Measurements from ENCODE around the gene TUBGCP6.

Gene TUBGCP6

DNA sequence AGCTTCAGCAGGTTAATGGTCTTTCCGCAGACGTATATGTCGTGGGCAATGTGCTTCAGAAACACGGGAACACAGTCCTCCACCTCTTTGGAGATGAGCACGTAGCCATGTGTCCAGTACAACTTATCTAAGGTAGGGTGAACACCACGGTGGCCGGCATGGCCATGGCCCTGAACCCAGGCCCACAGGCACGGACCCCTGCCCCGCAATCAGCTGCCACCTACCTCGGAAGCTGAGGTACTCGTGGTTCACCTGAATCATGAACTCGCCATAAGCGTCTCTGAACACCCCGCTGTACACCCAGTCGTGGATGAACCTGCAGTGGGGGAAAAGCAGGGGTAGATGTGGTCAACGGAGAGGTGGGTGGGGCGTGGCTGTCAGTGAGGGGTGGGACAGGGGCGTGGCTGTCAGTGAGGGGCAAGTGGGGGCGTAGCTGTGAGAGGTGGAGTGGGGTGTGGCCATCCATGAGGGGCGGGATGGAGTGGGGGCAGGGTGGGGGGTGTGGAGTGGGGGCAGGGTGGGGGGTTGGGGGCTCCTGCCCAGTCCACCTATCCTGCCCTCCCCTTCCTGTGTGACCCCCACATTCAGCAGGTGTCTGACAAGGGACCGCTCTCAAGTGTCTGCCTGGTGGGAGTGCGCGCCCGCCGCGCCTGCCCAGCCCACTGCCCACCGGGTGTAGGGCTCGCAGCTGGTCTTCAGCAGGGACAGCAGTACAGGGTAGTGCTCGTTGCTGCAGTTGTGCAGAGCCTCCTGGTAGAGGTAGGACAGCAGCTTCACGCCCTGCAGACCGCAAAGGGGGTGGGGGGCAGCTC is 18.6 kb downstream of the TUBGCP6 start:
- DNase-seq = no peak

DNA sequence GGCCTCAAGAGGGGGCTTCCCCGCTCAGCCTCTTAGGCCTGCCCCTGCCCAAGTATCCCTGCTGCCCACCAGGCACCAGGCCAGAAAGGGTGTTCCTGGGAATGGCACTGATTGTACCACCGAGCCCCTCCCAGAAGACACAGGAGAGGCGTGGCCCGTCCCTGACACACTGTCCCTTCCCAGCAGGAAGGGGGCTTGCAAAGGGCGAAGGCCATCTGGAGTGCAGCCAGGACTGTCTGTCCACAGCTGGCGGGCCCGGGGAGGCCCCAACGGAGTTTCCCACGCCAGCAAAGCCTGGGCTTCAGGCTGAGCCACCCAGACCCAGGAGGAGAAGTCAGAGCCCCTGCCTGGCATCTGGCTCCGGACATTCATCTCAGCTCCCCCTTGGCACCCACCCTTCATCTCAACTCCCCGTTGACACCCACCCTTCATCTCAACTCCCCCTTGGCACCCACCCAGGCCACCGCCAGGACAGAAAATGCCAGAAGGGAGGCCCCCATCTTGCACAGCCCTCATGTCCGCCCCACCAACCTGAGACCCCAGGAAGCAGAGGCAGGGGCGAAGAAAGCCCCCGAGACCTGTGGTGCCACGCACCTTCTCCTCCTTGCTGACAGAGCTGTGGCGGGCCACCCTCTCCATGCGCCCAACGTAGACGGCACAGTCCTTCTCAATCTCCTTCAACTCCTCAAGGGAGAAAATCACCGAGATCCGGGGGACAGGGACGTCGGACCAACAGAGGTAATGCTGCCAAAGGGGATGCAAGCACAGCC is 19.4 kb downstream of the TUBGCP6 start:
- no peak for DNase-seq

DNA sequence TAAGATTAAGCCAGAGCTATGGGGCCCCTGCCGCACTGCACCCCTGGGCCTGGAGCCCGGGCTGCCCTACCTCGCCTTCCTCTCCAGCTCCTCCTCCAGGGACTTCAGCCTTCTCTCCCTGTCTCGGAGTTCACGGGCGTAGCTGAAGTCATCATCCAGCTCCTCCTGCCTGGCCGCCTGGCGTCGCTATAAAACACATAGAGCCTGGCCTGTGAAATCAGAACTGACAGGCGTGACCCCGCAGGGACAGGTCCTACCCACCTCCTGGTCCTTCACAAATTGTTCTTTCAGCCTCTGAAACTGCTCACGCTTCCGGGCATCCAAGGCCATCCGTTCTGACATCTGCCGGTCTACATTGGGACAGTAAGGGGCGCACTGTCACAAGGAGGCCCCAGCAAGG is 20.8 kb downstream of the TUBGCP6 start:
- no peak for DNase-seq

DNA sequence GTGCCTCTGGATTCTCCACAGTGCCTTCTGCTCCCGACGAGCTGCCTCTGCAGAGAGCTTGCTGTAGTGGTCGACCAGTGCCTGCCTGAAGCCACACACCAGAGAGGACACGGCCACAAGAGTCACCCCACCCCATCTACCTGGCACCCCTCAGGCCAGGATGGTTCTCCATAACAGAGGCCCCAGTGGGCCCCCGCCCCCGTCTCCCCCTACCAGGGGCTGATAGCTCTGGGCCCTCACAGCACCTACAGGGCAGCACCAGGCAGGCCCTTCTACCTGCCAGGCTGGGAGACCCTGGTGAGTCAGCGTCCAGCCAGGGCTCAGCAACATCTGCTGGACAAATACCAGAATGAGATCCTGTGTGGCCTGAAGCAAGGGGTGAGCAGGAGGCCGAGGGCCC is 22.3 kb downstream of the TUBGCP6 start:
- no peak for DNase-seq

DNA sequence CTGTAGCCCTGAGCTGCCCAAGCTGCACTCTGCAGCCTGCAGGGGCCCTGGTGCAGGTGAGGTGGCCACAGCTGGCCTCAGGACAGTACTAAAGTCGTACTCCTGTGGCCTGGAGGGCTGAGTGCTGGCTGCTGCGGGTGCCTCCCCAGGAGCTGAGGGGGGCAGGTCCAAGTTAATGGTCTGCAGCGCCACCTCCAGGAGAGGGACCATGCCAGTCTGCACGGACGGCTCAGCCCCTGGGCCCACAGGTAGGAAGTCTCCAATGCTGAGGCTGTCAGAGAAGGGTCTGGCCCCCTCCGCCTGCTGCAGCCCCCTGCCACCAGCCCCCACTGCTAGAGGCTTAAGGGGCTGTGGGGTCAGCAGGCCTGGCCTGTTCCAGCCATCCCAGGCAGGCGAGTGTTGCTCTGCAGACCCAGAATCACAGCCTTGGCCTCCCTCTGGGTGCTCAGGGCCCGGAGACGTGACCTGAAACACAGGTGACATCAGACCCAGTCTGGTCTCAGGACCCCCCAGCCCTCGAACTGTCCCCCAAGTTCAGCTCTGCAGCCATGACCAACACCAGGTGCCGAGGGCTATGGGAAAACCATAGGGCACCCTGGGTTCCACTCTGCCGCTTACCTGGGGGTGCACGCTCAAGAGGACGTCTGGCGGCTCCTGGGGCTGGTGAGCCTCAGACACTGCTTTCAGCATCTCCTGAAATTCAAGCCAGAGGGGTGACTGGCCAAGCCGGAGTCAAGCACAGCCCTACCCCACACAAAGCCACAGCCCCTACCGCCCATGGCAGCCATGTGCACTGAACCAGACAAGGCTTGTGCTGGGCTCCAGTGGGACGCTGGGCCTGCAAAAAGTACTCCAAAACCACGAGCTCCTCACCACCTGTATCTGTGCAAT is 23.2 kb downstream of the TUBGCP6 start:
- DNase-seq = no peak

DNA sequence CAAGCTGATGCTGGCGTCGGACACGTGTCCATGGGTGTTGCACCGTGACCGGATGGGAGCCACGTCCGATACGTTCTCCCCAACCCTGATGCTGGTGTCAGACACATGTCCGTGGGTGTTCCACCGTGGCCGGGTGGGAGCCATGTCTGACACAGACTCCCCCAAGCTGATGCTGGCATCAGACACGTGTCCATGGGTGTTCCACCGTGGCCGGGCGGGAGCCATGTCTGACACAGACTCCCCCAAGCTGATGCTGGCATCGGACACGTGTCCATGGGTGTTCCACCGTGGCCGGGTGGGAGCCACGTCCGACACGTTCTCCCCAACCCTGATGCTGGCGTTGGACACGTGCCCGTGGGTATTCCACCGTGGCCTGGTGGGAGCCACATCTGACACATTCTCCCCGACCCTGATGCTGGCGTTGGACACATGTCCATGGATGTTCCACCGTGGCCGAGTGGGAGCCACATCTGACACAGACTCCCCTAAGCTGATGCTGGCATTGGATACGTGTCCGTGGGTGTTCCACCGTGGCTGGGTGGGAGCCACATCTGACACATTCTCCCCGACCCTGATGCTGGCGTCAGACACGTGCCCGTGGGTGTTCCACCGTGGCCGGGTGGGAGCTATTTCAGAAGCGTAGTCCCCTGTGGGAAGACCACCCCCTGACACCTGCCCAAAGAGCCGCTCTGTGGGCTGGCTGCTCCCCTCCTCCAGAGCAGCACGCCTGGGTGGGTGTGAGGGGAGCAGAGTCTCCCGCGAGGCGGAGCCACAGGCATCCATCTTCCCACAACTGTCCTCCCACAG is 24.0 kb downstream of the TUBGCP6 start:
- DNase-seq = no peak

DNA sequence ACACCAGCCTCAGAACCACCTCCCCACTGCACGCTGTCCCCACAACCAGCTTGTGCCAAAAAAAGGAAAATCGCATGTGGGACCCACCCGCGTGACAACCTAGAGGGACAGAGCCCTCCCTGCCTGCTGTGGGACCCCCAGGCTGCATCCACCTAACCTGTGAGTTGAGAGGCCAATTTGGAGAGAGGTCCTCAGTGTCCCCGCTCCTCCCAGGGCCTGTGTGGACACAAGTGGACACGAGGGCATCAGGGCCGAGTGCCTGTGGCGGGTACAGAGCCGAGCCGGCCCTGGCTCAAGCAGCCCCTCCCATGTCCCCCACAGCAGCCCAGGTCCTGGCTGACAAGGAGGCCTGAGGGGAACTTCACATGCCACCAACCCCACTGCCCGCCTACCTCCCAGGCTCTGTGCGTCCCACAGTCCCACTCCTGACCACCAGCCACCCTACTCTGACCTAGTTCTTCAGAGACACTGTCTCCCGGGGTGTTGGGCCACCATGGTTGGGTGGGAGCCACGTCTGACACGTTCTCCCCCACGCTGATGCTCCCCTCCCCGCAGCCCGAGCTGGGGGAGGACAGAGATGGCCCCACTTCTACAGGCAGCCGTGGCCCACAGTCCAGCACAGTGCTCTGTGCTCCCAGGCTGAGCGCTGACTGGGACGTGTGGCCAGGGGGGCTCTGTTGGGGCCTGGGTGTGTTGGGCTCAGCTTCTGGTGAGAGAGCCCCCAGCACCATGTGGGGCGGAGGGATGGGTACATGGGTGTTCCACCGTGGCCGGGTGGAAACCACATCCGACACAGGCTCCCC is 24.8 kb downstream of the TUBGCP6 start:
- no peak for DNase-seq

DNA sequence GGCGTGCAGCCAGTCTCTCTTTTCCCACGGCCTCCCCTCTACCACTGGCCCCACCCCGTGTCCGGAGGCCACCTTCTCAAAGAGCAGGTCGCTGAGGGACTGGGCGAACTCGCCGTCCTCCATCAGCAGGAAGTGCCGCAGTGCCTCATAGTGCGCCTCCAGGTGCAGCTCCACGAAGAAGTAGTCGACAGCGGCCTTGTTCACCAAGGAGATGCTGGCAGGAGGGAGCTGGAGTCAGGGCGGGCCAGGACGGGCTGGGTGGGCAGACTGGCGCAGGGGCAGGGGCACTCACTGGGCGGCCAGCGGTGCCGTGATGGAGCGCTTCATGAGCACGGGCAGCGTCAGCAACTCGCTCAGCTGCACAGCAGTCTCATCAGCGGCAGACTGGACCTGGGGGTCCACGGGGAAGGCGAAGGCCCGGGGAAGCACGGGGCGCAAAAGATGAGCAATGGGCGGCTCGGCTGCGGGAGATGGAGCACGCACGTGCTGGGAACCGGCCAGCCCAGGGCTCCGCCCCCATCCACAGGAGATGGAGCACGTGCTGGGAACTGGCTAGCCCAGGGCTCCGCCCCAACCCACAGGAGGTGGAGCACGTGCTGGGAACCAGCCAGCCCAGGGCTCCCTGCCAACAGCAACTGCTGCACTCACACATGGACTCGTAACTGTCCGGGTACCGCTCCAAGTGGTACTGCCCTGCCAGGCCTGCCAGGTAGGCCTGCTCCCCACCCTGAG is 25.7 kb downstream of the TUBGCP6 start:
- peak; percentile 45 for DNase-seq

DNA sequence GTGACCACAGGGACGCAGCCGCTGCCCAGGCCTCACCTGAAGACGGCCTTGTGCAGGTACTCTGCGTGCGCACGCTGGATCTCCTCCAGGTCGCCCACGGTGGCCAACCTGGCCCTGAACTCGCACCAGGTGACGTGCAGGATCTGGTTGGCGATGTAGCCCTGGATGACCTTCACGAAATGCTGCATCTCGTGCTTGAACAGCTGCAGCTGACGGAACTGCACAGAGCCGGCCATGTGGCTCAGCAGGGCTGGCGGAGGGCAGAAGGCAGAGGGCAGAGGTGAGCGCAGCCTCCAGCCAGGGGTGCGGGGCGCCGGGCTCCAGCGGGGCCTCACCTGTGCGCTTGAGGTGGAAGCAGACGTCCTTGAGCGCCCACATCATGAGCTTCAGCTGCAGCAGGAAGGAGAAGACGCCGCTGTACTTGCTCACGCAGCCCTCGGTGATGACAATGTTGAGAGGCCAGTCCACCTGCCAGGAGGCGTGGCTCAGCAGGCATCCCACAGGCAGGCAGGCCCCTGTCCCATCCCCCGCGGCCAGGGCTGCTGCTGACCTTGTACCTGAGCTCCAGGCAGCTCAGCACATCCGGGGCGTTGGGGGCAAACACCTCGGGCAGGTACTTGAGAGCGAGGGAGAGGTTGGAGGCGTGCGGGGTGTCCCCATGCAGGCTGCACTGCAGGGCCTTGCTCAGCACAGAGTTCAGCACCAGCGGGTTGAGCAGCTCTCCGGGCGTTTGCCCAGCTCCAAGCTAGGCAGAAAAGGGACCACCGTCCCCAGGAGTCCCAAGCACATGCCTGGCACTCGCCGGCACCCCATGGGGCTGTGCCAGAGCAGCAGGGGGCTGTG is 26.4 kb downstream of the TUBGCP6 start:
- no peak for DNase-seq

DNA sequence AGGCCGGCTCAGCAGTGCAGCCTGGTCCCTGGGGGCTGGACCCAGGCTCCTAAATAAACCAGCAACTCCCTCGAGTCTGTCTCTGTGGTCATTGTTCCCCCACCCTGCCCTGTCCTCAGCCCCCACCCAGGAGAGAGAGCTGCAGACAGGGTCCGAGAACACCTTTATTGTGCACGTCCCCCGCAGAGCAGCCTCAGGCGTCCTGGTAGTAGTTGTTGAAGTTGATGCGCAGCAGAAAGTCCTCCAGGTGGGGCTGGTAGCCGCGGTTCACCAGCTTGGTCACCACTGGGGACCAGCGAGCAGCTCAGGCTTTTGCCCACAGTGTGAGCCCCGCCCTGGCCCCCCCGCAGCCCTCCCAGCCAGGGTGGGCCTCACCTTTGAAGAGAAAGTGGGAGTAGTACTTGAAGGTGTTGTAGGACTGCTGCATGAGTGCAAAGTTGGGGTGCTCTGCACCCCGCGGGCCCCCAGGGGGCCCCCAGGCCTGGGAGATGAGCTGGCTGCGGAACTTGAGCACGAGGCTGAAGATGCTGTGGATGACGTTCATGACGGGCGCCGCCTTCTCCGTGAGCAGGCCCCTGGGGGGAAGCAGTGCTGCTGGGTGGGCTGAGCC is 27.2 kb downstream of the TUBGCP6 start:
- no peak for DNase-seq

DNA sequence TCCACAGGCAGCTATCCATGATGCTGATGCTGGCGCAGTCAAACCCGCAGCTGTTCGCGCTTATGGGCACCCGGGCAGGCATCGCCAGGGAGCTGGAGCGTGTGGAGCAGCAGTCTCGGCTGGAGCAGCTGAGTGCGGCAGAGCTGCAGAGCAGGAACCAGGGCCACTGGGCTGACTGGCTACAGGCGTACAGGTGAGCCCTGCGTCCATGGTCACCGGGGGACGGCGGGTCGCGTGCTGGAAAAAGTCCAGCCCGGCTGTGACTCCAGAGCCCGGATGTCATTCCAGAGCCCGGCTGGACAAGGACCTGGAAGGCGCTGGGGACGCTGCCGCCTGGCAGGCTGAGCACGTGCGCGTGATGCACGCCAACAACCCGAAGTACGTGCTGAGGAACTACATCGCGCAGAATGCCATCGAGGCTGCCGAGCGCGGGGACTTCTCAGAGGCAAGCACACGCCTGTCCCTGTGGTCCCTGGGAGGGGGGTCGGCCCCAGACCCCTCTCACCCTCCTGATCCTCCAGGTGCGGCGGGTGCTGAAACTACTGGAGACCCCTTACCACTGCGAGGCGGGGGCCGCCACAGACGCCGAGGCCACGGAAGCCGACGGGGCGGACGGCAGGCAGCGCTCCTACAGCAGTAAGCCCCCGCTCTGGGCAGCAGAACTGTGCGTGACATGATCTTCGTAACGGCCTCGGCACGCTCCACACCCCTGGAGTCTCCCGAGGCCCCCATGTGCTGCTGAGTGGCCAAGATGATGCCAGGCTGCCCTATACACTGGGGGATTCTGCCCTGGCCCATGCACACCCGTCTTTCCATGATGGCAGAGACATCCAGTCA is 27.9 kb downstream of the TUBGCP6 start:
- no peak for DNase-seq

DNA sequence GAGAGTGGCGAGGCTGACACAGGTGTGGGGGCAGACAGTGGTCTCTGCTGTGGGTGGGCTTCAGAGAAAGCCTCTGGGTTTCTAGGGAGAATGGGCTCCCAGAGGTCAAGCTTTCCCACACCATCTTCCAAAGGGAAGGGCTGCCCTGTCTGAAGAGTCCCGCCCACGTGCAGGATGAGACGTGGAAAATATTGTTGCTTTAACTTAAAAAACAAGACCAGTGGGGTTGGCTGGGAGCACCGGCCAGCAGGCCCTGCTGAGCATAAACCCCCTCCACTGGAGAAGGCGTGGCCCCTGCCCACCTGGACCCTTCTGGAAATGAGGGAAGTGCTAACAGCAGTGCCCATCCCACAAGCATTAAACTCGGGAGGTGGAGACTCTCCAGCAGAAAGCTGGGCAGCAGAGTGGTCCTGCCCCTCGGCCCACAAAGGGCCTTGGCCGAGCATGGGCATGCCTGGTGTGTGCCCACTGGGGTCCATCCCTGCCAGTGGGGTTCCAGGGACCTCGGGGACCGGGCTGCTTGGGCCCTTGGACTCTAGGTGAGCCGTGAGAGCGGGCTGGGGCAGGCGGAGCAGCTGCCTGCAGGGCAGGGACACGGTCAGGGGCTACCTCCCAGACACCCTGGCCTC is 28.7 kb downstream of the TUBGCP6 start:
- no peak for DNase-seq

DNA sequence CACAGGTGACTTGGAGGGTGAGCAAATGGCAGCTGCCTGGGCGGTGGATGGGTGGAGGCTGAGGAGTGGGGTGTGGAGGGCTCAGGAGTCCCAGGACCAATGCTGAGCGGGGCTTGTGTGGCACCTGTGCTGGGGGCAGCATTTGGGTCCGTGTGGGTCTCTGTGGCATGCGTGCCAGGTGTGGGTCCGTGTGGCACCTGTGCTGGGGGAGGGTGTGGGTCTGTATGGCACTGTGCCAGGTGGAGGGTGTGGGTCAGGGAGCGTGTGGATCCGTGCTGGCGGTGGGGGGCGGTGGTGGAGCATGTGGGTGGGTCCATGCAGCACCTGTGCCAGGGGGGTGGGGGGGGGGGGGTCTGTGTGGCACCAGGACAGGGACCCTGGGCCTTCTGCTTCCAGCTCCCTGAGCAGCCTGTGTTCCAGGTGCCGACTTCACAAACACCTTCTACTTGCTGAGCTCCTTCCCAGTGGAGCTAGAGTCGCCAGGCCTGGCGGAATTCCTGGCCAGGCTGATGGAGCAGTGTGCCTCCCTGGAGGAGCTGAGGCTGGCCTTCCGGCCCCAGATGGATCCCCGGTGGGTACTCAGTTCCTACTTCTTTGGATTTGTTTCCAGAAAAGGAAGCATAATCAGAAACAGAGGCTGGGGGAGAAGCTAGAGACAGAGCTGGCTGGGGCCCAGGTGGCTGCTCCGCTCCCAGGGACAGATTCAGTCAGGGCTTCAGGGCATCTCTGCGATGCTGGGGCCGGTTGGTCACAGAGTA is 29.3 kb downstream of the TUBGCP6 start:
- DNase-seq = no peak

DNA sequence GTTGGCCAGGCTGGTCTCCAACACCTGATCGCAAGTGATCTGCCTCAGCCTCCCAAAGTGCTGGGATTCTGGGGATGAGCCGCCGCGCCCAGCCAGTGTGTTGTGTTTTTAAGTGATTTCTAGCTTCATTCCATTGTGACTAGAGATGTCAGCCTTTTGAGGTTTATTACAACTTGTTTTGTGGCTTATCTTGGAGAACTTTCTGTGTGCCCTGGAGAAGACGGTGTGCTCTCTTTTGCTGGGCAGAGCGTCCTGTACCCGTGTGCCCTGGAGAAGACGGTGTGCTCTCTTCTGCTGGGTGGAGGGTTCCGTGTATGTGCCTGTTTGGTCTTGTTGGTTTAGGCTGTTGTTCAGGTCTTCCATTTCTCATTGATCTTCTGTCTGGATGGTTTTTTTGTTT is 31.6 kb downstream of the TUBGCP6 start:
- DNase-seq = no peak

DNA sequence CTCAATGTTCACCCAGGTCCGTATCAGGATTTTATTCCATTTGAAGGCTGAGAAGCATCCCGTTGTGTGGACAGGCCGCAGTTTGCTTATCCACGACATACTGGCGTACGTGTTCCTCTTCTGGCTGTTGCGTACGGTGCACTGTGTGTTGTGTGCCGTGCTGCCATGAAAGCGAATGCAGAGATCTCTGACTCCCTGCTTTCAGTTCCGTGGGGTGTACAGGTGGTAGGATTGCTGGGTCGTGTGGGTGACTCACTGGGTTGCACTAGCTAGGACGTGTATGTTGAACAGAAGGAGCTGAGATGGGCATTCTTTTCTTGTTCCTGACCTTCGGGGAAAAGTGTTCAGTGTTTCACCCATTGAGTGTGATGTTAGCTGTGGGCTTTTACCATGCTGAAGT is 33.7 kb downstream of the TUBGCP6 start:
- DNase-seq = no peak

DNA sequence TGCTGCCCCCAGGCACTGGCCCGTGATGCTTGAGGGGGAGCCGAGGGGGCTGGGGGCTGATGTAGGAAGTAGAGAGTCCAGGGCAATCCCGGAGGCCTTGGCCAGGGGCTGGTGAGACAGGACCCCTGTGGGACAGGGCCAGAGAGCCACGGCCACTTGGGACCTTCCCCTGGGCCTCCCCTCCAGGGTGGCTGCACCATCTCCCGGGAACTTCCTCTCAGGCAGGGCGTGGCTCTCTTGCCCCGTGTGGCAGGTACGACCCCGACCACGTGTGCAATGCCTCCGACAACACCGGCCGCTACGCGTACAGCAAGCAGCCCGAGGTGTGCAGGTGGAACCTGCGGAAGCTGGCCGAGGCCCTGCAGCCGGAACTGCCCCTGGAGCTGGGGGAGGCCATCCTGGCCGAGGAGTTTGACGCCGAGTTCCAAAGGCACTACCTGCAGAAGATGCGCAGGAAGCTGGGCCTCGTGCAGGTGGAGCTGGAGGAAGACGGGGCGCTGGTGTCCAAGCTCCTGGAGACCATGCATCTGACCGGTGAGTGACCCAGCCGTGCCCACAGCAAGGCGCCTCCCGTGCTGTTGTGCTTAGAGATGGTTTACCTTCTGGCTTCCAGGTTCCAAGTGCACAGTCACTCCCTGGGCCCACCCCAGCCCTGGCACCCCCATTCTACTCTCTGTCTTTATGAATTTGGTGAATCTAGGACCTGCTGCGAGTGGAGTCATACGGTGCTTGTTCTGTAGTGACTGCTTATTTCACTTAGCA is 34.3 kb downstream of the TUBGCP6 start:
- DNase-seq = no peak
